ENCODE results near the gene ANKRD39.

The ANKRD39 gene

DNA sequence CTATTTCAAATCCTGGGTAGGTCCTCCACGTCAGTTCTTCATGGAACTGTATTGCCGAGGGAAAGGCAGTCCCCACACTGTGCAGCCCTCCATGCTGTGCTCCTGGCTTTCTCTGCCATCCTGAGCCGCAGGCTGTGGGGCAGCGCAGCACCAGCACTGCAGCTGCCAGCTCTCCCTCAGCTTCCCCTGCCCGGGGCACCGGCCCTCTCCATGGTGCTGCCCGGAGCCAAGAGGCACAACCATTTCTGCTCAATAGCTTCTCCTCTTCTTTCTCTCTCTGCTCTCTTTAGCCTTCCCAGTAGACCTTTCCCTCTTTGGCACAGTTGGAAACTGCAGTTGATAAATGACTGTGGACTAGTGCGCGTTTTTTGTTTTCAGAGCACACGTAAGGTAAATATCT, 26.1 kb downstream of the ANKRD39 start:
- DNase-seq (ENCODE audit: low spot score), result no peak
- in situ Hi-C loops (cut with MboI; ENCODE audit: low sequenced_read_pairs, unreplicated experiment), result no loop called here
- TF ChIP-seq, protein P1, sequence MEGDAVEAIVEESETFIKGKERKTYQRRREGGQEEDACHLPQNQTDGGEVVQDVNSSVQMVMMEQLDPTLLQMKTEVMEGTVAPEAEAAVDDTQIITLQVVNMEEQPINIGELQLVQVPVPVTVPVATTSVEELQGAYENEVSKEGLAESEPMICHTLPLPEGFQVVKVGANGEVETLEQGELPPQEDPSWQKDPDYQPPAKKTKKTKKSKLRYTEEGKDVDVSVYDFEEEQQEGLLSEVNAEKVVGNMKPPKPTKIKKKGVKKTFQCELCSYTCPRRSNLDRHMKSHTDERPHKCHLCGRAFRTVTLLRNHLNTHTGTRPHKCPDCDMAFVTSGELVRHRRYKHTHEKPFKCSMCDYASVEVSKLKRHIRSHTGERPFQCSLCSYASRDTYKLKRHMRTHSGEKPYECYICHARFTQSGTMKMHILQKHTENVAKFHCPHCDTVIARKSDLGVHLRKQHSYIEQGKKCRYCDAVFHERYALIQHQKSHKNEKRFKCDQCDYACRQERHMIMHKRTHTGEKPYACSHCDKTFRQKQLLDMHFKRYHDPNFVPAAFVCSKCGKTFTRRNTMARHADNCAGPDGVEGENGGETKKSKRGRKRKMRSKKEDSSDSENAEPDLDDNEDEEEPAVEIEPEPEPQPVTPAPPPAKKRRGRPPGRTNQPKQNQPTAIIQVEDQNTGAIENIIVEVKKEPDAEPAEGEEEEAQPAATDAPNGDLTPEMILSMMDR (IDR thresholded peaks at IDR 0.05; ENCODE audit: borderline replicate concordance, control extremely low read depth, extremely low read depth, insufficient read depth, missing control alignments), result no peak

DNA sequence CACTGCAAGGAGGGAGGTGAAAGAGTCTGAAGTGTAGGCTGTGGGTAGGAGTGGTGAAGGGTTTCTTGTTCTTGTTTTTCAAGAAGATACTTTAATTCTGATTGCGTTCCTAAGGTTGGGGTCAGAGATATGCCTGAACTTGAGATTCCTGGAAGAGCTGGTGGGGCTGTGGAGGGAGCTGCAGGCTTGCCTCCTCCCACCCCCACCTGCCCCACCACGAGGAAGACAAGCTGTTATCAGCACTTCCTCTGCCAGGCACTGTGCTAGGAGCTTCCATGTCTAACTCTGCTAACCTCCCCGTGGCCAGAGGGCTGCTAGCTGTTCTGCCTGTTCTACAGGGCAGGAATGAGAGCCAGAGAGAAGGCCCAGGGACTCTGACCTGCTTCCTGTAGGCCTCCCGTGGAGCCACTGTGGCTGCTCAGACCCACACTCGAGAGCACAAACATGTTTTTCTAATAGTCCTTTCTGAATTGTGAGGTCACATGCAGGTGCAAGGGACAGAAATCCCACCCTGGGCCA, 27.7 kb downstream of the ANKRD39 start:
- TF ChIP-seq, protein P1 (IDR thresholded peaks at IDR 0.05; ENCODE audit: borderline replicate concordance, control extremely low read depth, extremely low read depth, insufficient read depth, missing control alignments), result no peak
- DNase-seq (ENCODE audit: low spot score), result no peak
- in situ Hi-C loops (cut with MboI; ENCODE audit: low sequenced_read_pairs, unreplicated experiment), result no loop called here

DNA sequence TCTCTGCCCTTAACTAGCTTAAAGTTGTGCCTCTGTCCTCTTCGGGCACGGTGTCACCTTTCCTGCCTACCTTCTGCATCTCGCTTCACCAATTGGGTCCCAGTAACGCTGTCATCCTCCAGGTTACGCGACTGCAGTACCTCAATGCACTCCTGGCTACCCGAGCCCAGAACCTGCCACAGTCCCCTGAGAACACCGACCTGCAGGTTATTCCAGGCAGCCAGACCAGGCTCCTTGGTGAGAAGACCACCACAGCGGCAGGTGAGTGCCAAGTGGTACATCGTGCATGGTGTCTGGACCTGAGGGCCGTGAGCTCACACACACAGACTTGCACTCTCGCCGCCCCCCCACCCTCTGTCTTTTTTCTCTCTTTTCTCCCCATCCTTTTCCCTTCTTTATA, 28.9 kb downstream of the ANKRD39 start:
- TF ChIP-seq, protein P1 (IDR thresholded peaks at IDR 0.05; ENCODE audit: borderline replicate concordance, control extremely low read depth, extremely low read depth, insufficient read depth, missing control alignments), result no peak
- no peak for DNase-seq (ENCODE audit: low spot score)
- in situ Hi-C loops (cut with MboI; ENCODE audit: low sequenced_read_pairs, unreplicated experiment), result no loop called here

DNA sequence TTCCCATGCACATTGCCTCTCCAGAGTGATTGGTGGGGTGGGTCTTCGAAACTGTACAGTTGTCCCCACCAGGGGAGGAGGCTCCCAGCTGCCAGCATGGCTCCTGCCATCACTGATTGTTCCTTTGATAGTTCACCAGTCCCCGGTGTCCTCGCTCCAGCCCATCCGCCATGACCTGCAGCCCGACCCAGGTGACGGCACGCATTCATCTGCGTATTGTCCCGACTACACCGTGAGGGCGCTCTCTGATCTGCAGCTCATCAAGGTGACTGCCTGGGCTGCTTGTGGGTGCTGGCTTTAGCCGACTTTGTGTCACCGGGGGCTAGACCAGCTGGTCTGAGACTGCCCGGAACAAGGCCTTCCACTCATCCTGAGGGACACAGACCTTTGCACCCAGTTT, 29.4 kb downstream of the ANKRD39 start:
- in situ Hi-C loops (cut with MboI; ENCODE audit: low sequenced_read_pairs, unreplicated experiment), result no loop called here
- no peak for DNase-seq (ENCODE audit: low spot score)
- TF ChIP-seq, protein P1 (IDR thresholded peaks at IDR 0.05; ENCODE audit: borderline replicate concordance, control extremely low read depth, extremely low read depth, insufficient read depth, missing control alignments), result no peak

DNA sequence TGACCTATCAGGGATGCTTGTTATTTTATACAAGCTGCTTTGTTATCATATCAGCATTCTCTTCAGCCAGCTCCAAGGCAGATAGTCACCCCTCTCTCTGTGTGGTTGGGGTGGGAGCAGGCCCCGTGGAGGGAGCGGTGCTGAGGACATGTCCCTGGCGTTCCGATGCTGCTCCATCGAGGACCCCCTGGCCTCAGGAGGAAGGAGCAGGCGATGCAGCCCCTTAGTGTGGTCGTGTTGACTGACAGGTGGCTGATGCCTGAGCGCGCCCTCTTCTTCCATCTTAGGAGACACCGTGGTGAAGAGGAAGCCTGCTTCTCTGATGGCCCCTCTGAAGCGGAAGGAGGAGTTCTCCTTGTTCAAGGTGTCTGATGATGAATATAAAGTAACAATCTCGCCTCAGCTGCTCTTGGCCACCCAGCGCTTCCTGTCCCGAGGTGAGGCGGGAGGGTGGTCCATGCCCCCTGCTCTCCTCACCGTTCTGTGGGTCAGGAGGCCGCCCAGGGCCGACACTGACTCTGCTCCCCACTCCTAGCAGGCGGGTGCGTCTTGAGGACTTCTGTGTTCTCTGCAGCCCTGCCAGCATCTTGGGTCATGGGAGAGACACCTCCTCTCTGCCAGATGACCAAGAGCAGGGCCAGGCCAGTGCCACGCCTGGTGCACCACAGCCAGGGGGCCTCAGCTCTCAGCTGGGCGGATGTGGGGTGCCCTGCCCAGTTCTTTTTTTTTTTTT, 31.1 kb downstream of the ANKRD39 start:
- DNase-seq (ENCODE audit: low spot score), result no peak
- in situ Hi-C loops (cut with MboI; ENCODE audit: low sequenced_read_pairs, unreplicated experiment), result no loop called here
- TF ChIP-seq, protein P1 (IDR thresholded peaks at IDR 0.05; ENCODE audit: borderline replicate concordance, control extremely low read depth, extremely low read depth, insufficient read depth, missing control alignments), result no peak

DNA sequence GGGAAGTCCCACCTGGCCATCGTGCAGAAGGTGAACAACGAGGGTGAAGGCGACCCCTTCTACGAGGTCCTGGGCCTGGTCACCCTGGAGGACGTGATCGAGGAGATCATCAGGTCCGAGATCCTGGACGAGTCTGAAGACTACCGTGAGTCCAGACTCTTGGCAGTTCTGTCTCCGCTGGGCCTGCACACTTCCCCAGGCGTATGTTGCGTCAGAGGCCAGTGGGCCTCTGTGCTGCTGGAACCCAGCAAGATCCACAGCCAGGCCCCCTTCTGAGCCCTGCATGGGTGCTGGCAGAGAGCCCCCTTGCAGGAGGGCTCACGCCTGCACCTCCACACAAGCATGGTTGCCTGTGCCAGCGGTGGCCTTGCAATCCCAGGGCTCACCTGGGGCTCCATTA, 32.8 kb downstream of the ANKRD39 start:
- TF ChIP-seq, protein P1 (IDR thresholded peaks at IDR 0.05; ENCODE audit: borderline replicate concordance, control extremely low read depth, extremely low read depth, insufficient read depth, missing control alignments), result no peak
- in situ Hi-C loops (cut with MboI; ENCODE audit: low sequenced_read_pairs, unreplicated experiment), result no loop called here
- DNase-seq (ENCODE audit: low spot score), result no peak

All from GM13976 (cell line).